22Rv1 (cell line): Measurements from ENCODE around the gene DYRK3.
A peak's percentile ranks its signal among the peaks of the same experiment; 100 is the strongest.

Experiments
- H3K27ac ChIP-seq: fragments of 450-650 bp; 2 replicates; pipeline ENCODE4 v1.5.1; 2017
- CTCF ChIP-seq: fragments of 450-650 bp; IDR thresholded peaks from 2 replicates; pipeline ENCODE4 v1.5.1; 2017; ENCODE audit warnings: mild to moderate bottlenecking
- ZFX ChIP-seq: fragments of 450-650 bp; IDR thresholded peaks from 2 replicates; pipeline ENCODE4 v1.6.1; 2017; ENCODE audit warnings: antibody characterized with exemption, borderline replicate concordance

DYRK3 gene

GRCh38 chr1:206635080-206635977 is at the start of gene DYRK3:
TSS of gene DYRK3 (plus strand) at chr1:206635536. CDS start at chr1:206635704, 168 bp downstream.
- H3K27ac ChIP-seq, result peak within 1 kb of the TSS; percentile 21; the same call in 1 of the 2 replicates
- TF ChIP-seq CTCF, result no peak; the same call in 1 of the 2 replicates
- no peak for TF ChIP-seq ZFX

- TF ChIP-seq CTCF, result no peak
- H3K27ac ChIP-seq, result no peak overlapping the region
These were observed 48.6 kb upstream of the DYRK3 start for GRCh38 chr1:206586501-206587445.

- H3K27ac ChIP-seq, result no peak overlapping the region
- TF ChIP-seq ZFX (no peak), CTCF (no peak)
These were observed 47.4 kb upstream of the DYRK3 start for GRCh38 chr1:206587904-206588303.

- no peak for TF ChIP-seq CTCF
- TF ChIP-seq ZFX, result no peak
- H3K27ac ChIP-seq, result no peak overlapping the region
These were observed 46.8 kb upstream of the DYRK3 start for GRCh38 chr1:206588492-206588891.

- TF ChIP-seq ZFX (no peak), CTCF (no peak)
- no peak overlapping the region for H3K27ac ChIP-seq
These were observed 46.1 kb upstream of the DYRK3 start for GRCh38 chr1:206589206-206589605.

- no peak overlapping the region for H3K27ac ChIP-seq
- TF ChIP-seq ZFX, result no peak
- peak; percentile 61 for TF ChIP-seq CTCF
These were observed 45.1 kb upstream of the DYRK3 start for GRCh38 chr1:206590025-206590758.
